Activated naive CD4-positive, alpha-beta T cell treated with anti-CD3 and anti-CD28 coated beads, Interleukin-2, amount 50 U/mL, for 24 hours (primary cell): ENCODE data around the gene TRIO.

Experiments used
- H3K27ac Mint-ChIP-seq: one replicate; pipeline ENCODE4 v1.8.0; 2021; ENCODE audit warnings: mild to moderate bottlenecking, mixed read lengths
- H3K27me3 Mint-ChIP-seq: one replicate; pipeline ENCODE4 v1.8.0; 2021; ENCODE audit warnings: mixed read lengths
- H3K36me3 Mint-ChIP-seq: one replicate; pipeline ENCODE4 v1.8.0; 2021; ENCODE audit warnings: mixed read lengths
- H3K4me1 Mint-ChIP-seq: one replicate; pipeline ENCODE4 v1.8.0; 2021; ENCODE audit warnings: mixed read lengths
- H3K4me3 Mint-ChIP-seq: one replicate; pipeline ENCODE4 v1.8.0; 2021; ENCODE audit warnings: mild to moderate bottlenecking, mixed read lengths
- H3K9me3 Mint-ChIP-seq: one replicate; pipeline ENCODE4 v1.8.0; 2021; ENCODE audit warnings: mixed read lengths

Gene TRIO

DNA sequence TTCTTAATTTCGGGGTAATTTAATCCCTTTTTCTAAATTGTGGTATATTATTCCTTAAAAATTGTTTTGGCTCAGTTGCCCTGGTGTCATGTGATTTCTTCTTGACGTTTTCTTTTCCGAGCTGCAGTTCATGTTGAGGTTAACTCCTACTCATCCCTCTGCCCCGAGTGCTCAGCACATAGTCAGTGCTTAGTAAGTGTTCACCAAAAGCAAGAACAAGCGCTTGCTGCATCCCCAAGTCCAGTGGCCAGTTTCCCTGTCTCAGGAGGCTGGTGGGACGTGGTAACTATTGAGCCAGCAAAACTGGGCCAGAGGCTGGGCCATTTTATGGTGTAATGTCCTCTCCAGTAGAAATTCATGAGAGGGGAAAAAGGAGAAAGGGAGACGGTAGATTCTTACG lies 23.3 kb downstream of the TRIO start:
- peaks cover 9% of the 10 kb centered on the region for H3K27me3 Mint-ChIP-seq
- H3K36me3 Mint-ChIP-seq, result peaks cover 1% of the 10 kb centered on the region
- H3K4me3 Mint-ChIP-seq, result no peak overlapping the region
- no peaks in the 10 kb centered on the region for H3K4me1 Mint-ChIP-seq
- no peaks in the 10 kb centered on the region for H3K9me3 Mint-ChIP-seq
- no peak overlapping the region for H3K27ac Mint-ChIP-seq

DNA sequence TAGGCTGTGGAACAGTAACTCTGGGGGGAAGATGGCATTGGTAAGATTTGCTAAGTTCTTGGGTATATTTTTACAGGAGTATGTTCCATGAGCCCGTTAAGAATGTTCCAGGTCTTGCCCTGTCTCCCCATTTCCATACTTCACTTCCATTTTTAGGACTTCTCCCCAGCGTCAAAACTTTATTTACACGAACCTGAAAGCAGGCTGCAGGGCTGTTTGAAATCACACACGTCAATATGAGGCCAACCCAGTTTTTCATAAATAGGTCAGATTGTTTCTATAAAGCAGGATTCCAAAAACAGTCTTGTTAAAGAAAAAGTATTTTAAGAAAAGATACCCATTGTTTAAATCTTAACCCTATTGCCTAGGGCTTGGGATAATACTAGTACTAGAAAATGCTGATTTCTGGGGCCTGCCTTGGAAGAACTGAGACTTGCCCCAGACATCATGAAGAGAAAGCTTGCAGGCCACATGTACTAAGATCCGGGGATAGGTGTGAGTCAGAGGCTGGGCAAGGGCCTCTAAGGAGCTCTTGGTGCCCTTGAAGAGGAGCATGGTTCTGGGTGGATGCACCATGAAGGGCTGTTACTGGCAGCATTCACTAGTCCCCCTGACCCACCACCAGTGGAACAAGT lies 24.2 kb downstream of the TRIO start:
- no peaks in the 10 kb centered on the region for H3K4me1 Mint-ChIP-seq
- peaks cover 12% of the 10 kb centered on the region for H3K27me3 Mint-ChIP-seq
- H3K4me3 Mint-ChIP-seq, result no peak overlapping the region
- peaks cover 1% of the 10 kb centered on the region for H3K36me3 Mint-ChIP-seq
- no peak overlapping the region for H3K27ac Mint-ChIP-seq
- H3K9me3 Mint-ChIP-seq, result no peaks in the 10 kb centered on the region

DNA sequence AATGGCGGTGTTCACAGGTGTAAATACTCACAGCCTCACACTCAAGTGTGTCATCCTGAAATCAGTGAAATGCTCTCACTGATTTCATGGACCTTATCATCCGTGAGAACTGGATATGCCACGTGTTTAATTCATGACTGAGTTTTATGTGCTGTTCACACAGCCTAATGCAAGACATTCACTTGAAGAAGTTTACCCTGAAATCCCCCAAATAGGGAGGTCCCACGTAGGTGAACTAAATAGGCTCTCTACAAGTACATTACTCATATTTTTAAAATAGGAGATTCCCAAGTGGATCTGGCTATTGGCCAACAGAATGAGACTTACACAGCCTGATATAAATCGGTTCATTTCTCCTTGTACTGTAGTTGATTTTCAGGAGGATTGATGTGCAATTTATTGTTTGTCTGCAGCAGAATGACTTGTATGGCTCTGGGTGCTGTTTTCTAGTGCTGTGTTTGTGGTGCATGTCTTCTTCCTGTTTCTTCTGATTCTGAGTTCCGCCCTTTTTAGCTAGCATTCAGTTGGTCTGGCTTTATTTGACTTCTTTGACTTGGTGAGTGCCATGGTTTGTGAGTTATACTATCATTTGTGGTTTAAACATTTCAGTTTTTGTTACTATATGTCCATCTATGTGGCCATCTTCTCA lies 25.1 kb downstream of the TRIO start:
- H3K9me3 Mint-ChIP-seq, result no peaks in the 10 kb centered on the region
- no peaks in the 10 kb centered on the region for H3K4me1 Mint-ChIP-seq
- no peak overlapping the region for H3K4me3 Mint-ChIP-seq
- peaks cover 1% of the 10 kb centered on the region for H3K36me3 Mint-ChIP-seq
- peaks cover 12% of the 10 kb centered on the region for H3K27me3 Mint-ChIP-seq
- no peak overlapping the region for H3K27ac Mint-ChIP-seq

GRCh38 chr5:14168793-14169262 lies 25.7 kb downstream of the TRIO start:
- no peaks in the 10 kb centered on the region for H3K4me1 Mint-ChIP-seq
- H3K27me3 Mint-ChIP-seq, result peaks cover 17% of the 10 kb centered on the region
- no peaks in the 10 kb centered on the region for H3K9me3 Mint-ChIP-seq
- peaks cover 1% of the 10 kb centered on the region for H3K36me3 Mint-ChIP-seq
- H3K27ac Mint-ChIP-seq, result no peak overlapping the region
- no peak overlapping the region for H3K4me3 Mint-ChIP-seq

DNA sequence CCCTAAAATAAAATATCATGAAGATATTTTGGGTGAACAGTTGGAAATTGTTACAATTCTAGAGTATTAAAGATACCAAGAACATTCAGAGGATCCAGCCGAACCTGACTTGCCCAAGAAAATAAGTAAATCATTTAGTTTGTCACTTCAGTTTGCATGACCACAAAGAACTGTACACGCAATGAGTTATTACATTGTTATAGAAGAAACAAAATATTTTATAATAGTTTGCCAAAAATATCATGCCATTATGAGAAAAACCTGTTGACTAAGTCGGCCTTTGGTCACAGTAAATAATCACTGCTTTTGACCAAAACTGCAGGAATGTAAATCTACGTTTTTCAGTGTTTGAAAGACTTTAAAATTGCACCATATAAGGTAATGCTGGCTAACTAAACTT lies 27.9 kb downstream of the TRIO start:
- H3K27ac Mint-ChIP-seq, result no peak overlapping the region
- H3K4me3 Mint-ChIP-seq, result no peak overlapping the region
- no peaks in the 10 kb centered on the region for H3K4me1 Mint-ChIP-seq
- no peaks in the 10 kb centered on the region for H3K36me3 Mint-ChIP-seq
- H3K27me3 Mint-ChIP-seq, result peaks cover 25% of the 10 kb centered on the region
- H3K9me3 Mint-ChIP-seq, result no peaks in the 10 kb centered on the region

DNA sequence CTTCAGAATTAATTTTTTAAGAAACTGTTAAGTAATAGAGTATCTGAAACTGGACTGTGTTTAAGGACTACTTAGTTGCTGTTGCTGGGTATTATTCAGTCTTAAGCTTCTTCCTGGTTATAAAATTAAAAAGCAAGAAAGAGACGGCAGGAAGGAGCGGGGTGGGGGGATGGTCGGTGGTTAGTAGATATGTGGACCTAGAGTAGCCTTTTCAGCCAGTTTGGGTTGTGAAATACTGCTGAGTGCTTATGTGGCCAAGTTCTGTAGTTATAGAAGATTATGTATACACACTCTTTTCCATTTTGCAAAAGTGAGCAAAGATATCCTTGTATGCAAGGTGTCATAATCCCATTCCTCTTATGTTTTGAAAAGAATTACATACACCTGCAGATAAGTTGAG lies 28.5 kb downstream of the TRIO start:
- no peaks in the 10 kb centered on the region for H3K9me3 Mint-ChIP-seq
- no peaks in the 10 kb centered on the region for H3K4me1 Mint-ChIP-seq
- H3K4me3 Mint-ChIP-seq, result no peak overlapping the region
- H3K27ac Mint-ChIP-seq, result no peak overlapping the region
- H3K36me3 Mint-ChIP-seq, result no peaks in the 10 kb centered on the region
- H3K27me3 Mint-ChIP-seq, result peaks cover 25% of the 10 kb centered on the region

DNA sequence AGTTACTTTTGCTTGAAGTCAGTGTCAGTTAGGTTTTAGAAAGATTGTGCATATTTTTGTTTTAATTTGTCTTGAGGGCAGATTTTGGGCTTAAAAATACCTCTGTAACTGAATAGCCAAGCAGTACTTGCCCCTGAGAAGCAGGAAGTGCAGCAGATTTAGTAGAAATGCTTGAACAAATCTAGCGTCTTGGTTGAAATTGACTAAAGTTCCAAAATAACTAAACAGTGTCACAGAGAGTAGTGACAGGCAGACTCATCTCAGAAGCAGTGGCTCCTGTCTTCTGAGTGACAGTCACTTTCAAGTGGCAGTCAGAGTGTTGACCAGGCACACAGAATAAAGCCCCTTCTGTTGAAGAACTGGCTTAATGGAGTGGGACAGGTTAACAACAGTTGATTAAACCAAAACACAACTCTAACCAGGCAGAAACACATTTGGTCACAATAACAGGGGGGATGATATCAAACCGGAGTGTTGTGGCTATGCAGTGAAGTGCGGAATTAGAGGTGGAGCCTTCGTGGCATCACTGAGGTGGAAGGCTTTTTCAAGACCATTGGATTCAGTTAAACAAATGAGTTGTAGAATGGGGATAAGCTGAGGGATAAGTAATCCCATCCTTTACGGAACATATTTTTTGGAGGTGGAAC lies 29.1 kb downstream of the TRIO start:
- Mint-ChIP-seq H3K4me3 (no peak overlapping the region), H3K9me3 (no peaks in the 10 kb centered on the region), H3K36me3 (no peaks in the 10 kb centered on the region), H3K4me1 (no peaks in the 10 kb centered on the region), H3K27ac (no peak overlapping the region), H3K27me3 (peaks cover 25% of the 10 kb centered on the region)

GRCh38 chr5:14173377-14174229 lies 30.5 kb downstream of the TRIO start:
- Mint-ChIP-seq H3K36me3 (no peaks in the 10 kb centered on the region), H3K4me3 (no peak overlapping the region), H3K27me3 (peaks cover 23% of the 10 kb centered on the region), H3K9me3 (no peaks in the 10 kb centered on the region), H3K27ac (no peak overlapping the region), H3K4me1 (no peaks in the 10 kb centered on the region)

DNA sequence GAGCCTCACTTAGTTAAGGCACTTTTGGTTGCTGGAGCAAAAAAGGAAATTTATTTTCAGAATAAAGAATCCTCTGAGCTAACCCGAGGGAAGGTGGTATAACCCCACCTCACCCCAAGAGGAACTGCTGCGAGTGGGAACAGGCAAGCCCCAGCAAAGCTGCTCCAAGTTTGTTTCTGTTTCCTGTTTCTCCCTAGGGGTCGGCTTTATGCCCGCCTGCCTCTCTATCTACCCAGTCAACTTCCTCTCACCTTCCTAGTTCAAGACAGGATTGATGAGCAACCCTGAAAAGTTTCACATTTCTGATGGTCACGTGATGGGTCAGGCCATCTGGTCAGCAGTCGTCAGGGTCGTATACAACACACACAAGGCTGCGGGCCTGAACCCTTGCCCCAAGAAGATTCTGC lies 31.1 kb downstream of the TRIO start:
- Mint-ChIP-seq H3K27me3 (peaks cover 23% of the 10 kb centered on the region), H3K9me3 (no peaks in the 10 kb centered on the region), H3K27ac (no peak overlapping the region), H3K36me3 (no peaks in the 10 kb centered on the region), H3K4me3 (no peak overlapping the region), H3K4me1 (no peaks in the 10 kb centered on the region)

- Mint-ChIP-seq H3K9me3 (no peaks in the 10 kb centered on the region), H3K4me1 (no peaks in the 10 kb centered on the region), H3K36me3 (no peaks in the 10 kb centered on the region), H3K27ac (no peak overlapping the region), H3K27me3 (peaks cover 21% of the 10 kb centered on the region), H3K4me3 (no peak overlapping the region)
Observed at GRCh38 chr5:14175381-14175780, 32.2 kb downstream of the TRIO start.

DNA sequence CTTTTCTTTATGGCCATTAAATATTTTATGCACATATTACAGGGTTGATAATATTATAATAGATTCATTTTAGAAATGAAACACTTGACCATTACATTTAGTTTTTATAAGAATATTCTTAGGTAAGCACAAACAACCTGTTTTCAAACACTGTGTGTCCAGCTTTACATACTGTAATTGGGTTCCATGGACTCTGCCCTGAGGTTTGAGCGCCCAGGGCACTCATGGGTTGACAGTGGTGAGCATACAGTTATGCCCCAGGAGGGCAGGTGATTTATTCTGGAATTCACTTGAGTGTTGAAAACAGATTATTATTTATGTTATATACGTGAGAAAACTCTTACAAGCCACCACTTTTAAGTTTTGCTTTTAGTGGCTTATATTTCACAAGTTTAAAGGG lies 33.7 kb downstream of the TRIO start:
- peaks cover 16% of the 10 kb centered on the region for H3K27me3 Mint-ChIP-seq
- no peak overlapping the region for H3K4me3 Mint-ChIP-seq
- no peaks in the 10 kb centered on the region for H3K9me3 Mint-ChIP-seq
- H3K36me3 Mint-ChIP-seq, result no peaks in the 10 kb centered on the region
- no peak overlapping the region for H3K27ac Mint-ChIP-seq
- no peaks in the 10 kb centered on the region for H3K4me1 Mint-ChIP-seq

DNA sequence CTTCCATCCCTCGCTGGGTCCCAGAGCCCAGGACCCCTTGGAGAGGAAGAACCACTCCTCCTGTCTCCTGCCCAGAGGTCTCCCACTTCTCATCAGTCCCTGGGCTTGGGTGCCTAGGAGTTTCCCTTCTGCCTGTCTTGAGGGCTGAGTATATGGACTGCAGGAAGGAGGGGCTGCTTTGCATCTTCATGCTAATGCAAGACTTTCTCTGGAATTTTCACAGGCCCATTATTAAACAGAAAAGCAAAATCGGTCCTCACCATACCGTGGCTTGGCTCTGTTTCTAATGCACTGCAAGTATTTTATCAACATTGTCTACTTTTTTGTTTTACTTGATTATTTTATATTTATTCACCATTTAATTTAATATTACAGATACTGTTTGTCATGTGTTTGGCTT lies 34.5 kb downstream of the TRIO start:
- H3K27me3 Mint-ChIP-seq, result peaks cover 16% of the 10 kb centered on the region
- H3K27ac Mint-ChIP-seq, result no peak overlapping the region
- no peaks in the 10 kb centered on the region for H3K9me3 Mint-ChIP-seq
- H3K4me3 Mint-ChIP-seq, result no peak overlapping the region
- no peaks in the 10 kb centered on the region for H3K4me1 Mint-ChIP-seq
- no peaks in the 10 kb centered on the region for H3K36me3 Mint-ChIP-seq

GRCh38 chr5:14178091-14178490 lies 34.9 kb downstream of the TRIO start:
- H3K9me3 Mint-ChIP-seq, result no peaks in the 10 kb centered on the region
- no peaks in the 10 kb centered on the region for H3K4me1 Mint-ChIP-seq
- H3K36me3 Mint-ChIP-seq, result no peaks in the 10 kb centered on the region
- H3K27ac Mint-ChIP-seq, result no peak overlapping the region
- no peak overlapping the region for H3K4me3 Mint-ChIP-seq
- peaks cover 16% of the 10 kb centered on the region for H3K27me3 Mint-ChIP-seq

DNA sequence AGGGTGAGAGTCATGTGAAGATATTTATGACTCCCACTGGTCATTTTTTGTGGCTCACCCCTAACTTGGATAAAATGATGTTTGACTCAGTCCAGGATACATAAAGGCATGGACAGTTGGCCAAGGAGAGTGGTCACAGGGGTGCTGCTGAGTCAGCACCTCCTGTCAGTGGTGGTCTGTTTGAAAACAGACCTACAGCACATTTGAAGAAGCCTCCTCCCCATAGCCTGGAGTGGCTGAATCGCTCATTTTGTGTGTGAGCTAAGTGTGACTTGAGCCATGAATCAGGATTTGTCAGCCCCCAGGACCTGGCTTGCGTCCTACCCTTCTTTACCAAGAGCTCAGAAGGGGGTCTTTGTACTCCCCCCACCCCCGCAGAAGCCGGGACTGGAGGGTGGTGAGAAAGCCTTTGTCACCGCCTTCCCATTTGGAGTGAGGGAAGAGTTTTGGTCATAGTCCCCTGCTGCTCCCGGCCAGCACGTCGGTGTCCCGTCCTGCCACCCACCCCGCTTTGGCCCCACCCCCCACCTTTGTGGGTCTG lies 35.6 kb downstream of the TRIO start:
- Mint-ChIP-seq H3K36me3 (no peaks in the 10 kb centered on the region), H3K4me1 (no peaks in the 10 kb centered on the region), H3K27me3 (peaks cover 12% of the 10 kb centered on the region), H3K27ac (no peak overlapping the region), H3K9me3 (no peaks in the 10 kb centered on the region), H3K4me3 (no peak overlapping the region)

DNA sequence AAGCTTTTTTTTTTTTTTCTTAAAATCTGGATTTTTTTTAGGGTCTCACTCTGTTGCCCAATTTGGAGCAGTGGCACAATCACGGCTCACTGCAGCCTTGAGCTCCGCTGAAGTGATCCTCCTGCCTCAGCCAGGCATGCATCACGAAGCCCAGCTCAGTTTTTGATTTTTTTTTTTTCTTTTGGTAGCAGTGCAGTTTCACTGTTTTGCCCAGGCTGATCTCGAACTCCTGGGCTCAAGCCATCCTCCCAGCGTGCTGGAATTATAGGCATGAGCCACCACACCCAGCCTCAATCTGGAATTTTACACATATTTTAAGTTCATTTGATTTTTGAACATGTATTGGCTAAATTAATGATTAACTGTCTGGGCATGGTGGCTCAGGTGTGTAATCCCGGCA lies 36.3 kb downstream of the TRIO start:
- no peaks in the 10 kb centered on the region for H3K36me3 Mint-ChIP-seq
- no peaks in the 10 kb centered on the region for H3K4me1 Mint-ChIP-seq
- H3K27ac Mint-ChIP-seq, result no peak overlapping the region
- no peaks in the 10 kb centered on the region for H3K9me3 Mint-ChIP-seq
- peaks cover 6% of the 10 kb centered on the region for H3K27me3 Mint-ChIP-seq
- no peak overlapping the region for H3K4me3 Mint-ChIP-seq
